HEK293T (cell line): ENCODE data around the gene KCNRG.

ENCODE experiments used
- ARNT ChIP-seq: fragments of 450-650 bp; IDR thresholded peaks from 2 replicates; pipeline ENCODE4 v1.6.1; 2017; ENCODE audit warnings: mild to moderate bottlenecking
- BHLHE40 ChIP-seq: fragments of 450-650 bp; IDR thresholded peaks from 2 replicates; pipeline ENCODE4 v1.6.1; 2016; ENCODE audit warnings: mild to moderate bottlenecking, moderate library complexity, borderline replicate concordance
- FOXA1 ChIP-seq: fragments of 450-650 bp; IDR thresholded peaks from 2 replicates; pipeline ENCODE4 v1.6.1; 2016; ENCODE audit warnings: mild to moderate bottlenecking
- FOXK2 ChIP-seq: fragments of 450-650 bp; IDR thresholded peaks from 2 replicates; pipeline ENCODE4 v1.6.1; 2016; ENCODE audit warnings: mild to moderate bottlenecking
- FOXM1 ChIP-seq: fragments of 450-650 bp; IDR thresholded peaks from 2 replicates; pipeline ENCODE4 v1.6.1; 2017; ENCODE audit warnings: mild to moderate bottlenecking, borderline replicate concordance
- HDGF ChIP-seq: fragments of 450-650 bp; IDR thresholded peaks from 2 replicates; pipeline ENCODE4 v1.6.1; 2017; ENCODE audit warnings: antibody characterized with exemption, borderline replicate concordance
- L3MBTL2 ChIP-seq: fragments of 450-650 bp; conservative IDR thresholded peaks from 2 replicates; pipeline ENCODE4 v1.6.1; 2016; ENCODE audit warnings: mild to moderate bottlenecking
- LEF1 ChIP-seq: fragments of 450-650 bp; IDR thresholded peaks from 2 replicates; pipeline ENCODE4 v1.6.1; 2017; ENCODE audit warnings: mild to moderate bottlenecking, borderline replicate concordance
- NFRKB ChIP-seq: fragments of 450-650 bp; IDR thresholded peaks from 2 replicates; pipeline ENCODE4 v1.6.1; 2016; ENCODE audit warnings: mild to moderate bottlenecking, moderate library complexity
- SP1 ChIP-seq: fragments of 450-650 bp; IDR thresholded peaks from 2 replicates; pipeline ENCODE4 v1.6.1; 2017
- SUZ12 ChIP-seq: fragments of 450-650 bp; IDR thresholded peaks from 2 replicates; pipeline ENCODE4 v1.6.1; 2016; ENCODE audit warnings: mild to moderate bottlenecking
- TARDBP ChIP-seq: fragments of 450-650 bp; IDR thresholded peaks from 2 replicates; pipeline ENCODE4 v1.6.1; 2016
- ZNF384 ChIP-seq: fragments of 450-650 bp; IDR thresholded peaks from 2 replicates; pipeline ENCODE4 v1.6.1; 2016
- TF ChIP-seq, protein P1 (sequence below): fragments of 450-650 bp; IDR thresholded peaks from 2 replicates; pipeline ENCODE4 v1.6.1; 2016

DNA sequence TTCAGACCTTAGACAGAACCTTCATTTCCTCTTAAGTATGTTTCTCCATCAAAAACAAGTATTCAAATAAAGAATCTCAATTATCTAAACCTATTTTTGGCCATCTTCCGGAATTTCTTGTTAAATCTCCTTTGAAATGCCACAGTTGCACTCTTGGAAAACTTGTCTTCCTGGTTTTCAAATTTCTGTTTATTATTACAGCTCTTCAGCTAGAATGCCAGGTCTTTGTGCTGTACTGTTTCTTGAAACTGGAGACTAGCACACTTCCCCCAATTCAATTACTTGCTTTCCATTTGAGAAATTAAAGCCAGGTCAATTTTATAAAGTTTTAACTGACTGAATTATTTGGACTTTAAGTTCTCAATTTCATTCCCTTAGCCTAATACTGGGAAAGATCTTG is 10.2 kb downstream of the KCNRG start:
- TF ChIP-seq ZNF384 (no peak), BHLHE40 (no peak), FOXM1 (no peak), FOXK2 (no peak), TARDBP (no peak), SP1 (no peak), NFRKB (no peak), HDGF (no peak), ARNT (no peak), LEF1 (no peak), L3MBTL2 (no peak), FOXA1 (no peak), SUZ12 (no peak)
- TF ChIP-seq, protein P1, sequence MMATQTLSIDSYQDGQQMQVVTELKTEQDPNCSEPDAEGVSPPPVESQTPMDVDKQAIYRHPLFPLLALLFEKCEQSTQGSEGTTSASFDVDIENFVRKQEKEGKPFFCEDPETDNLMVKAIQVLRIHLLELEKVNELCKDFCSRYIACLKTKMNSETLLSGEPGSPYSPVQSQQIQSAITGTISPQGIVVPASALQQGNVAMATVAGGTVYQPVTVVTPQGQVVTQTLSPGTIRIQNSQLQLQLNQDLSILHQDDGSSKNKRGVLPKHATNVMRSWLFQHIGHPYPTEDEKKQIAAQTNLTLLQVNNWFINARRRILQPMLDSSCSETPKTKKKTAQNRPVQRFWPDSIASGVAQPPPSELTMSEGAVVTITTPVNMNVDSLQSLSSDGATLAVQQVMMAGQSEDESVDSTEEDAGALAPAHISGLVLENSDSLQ = no peak
